ENCODE data around the gene RHBDF2.

The RHBDF2 gene

GRCh38 chr17:76477576-76477975 lies 23.6 kb downstream of the RHBDF2 start:
- no peak for DNase-seq

DNA sequence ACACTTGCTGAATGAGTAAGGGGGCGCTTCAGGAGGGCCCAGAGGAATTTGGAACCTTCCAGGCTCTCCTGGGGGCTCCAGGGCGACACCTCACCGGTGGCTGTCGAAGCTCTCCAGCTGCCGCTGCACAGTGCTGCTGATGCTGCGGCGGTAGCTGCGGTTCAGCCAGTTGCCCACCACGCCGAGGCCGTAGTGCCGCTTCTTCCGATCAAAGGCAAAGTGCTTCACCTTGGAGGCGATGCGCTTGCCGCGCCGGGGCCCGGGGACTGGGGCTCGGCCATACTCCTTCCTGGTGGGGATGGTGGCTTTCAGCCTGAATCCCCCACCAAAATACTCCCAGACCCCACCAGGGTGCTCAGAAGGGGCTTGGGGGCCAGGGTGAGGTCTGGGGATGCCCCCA lies 24.5 kb downstream of the RHBDF2 start:
- no peak for DNase-seq

GRCh38 chr17:76475302-76475701 lies 25.9 kb downstream of the RHBDF2 start:
- DNase-seq, result no peak

DNA sequence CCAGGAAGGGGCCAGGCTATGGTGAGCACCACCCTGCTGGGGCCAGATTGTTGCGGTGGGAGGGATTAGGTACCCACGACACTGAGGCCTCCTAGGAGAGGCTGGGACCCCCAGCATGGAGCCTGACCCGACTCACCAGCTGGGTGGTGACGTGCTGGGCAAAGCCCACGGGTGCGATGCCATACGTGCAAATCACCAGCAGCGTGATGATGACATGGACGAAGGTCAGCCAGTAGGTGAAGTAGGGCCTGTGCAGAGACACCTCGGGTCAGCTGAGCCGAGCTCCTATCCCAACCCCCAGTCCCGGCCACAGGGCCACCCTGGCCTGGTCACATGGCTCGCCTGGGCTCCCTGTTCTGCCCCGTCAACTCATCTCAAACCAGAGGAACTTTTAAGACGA lies 26.3 kb downstream of the RHBDF2 start:
- no peak for DNase-seq

GRCh38 chr17:76474238-76474637 lies 27.0 kb downstream of the RHBDF2 start:
- DNase-seq, result no peak

DNA sequence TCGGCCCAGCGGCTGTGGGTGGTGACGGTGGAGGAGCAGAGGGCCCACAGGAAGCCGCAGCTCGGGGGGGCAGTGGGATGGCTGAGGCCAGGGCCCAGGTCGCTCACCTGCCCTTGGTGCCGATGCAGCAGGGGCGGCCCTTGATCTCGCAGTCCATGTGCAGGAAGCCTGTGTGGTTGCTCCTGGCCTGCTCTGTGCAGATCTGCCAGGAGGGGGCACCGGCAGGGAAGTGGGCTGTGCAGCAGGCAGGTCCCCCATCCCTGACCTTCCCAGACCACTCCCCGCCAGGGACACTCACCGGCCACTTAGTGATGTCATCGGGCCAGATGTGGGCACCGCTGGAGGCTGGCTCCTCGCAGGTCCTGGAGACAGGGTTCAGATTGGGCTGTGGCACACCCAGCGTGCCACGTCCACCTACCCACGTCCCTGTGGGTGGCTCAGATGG lies 27.7 kb downstream of the RHBDF2 start:
- no peak for DNase-seq

DNA sequence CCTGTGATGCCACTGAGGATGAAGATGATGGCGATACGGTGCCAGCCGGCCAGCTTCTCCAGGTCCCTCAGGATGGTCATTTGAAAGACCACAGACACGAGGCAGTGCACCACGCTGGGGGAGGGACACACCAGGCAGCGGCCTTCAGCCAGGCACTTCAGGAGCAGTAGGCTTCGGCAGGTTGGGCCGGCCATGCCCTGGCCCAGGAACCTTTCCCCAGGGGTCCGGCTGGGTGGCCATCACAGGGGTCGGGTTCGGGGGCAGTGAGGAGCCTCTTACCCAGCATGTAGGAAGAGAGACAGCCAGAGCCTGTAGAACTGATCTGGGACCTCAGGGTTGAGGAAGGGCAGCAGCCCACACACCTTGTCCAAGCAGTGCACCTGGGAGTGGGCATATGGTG lies 28.5 kb downstream of the RHBDF2 start:
- no peak for DNase-seq

GRCh38 chr17:76472258-76472645 lies 29.0 kb downstream of the RHBDF2 start:
- DNase-seq, result no peak

DNA sequence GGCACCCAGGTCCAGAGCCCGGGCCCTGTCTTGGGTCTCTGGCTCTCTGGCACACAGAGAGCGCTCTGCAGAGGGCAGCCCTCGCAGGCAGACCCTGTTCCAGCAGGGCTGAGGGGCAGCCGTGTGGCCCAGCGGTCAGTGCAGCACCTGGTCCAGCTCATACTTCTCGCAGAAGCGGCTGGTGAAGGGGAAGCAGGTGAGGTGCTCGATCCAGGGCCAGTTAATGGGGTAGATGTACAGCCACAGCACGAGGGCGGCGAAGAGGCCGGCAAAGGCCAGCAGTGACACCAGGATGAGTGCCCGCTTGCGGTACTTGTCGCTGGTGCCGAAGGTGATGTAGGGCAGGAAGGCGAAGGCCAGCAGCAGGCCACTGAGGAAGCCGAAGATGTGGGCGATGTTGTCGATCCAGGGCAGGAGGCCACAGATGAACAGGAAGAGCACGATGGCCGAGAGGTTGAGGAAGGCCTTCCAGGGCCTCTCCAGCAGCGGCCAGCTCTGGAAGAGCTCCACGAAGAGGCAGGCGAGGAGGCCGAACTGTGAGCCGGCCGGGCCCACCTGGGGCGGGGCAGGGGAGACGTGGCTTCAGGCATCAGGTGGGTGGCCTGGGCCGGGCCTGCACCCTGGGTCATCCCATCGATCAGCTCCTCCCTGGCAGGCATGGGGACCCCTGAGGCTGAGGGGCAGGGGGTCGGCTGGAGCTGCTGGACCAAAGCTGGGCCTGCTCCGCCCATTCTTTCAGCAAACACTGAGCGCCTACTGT lies 29.5 kb downstream of the RHBDF2 start:
- DNase-seq, result no peak

DNA sequence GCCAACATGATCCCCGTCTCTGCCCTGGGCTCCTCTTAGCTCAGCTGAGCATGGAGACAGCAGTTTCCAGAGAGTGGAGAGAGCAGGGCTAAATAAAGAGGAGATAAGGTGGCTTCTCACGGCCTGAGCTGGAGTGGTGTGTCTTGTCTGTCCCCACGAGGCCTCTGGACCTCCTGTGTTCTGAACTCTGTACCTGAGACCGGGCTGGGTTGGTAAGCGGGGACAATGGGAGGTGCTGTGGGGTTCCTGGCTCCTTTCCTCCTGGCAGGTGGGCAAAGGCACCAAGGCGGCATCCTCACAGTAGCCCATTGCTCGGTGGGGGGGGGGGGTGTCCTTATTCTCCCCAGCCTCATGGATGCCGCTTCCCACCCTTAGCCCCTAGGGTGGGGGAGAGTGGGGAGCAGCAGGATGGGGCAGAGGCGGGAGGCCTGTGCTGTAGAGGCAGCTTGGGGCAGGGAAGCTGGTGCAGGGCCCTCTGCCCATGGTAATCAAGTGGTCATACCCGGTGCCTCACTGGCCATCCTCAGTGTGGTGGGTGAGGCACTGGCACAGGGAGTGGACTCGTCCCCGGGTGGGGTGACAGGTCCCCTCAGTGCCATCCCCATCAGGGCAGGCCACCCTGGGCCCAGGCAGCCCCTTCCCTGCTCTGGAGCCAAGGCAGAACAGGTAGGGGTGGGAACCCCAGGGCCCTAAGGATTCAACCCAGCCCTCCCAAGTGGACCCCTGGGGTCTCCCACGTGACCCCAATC lies 31.1 kb downstream of the RHBDF2 start:
- no peak for DNase-seq

- DNase-seq, result no peak
These were observed 31.9 kb downstream of the RHBDF2 start for GRCh38 chr17:76469076-76469990.

DNA sequence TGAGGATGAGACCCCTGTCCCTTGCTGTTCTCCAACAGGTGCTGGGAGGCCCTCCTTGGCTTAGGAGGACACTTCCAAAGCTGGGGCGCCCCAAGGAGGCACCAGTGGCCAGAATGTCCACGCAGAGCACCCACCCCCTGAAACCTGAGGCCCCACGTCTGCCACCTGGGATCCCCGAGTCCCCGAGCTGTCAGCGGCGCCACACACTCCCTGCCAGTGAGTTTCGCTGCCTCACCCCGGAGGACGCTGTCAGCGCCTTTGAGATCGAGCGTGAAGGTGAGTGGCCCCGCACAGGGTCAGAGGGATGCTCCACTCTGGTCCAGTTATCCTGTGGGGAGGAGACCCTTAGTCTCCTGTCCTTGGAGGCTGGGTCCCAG lies 32.6 kb downstream of the RHBDF2 start:
- DNase-seq, result no peak

DNA sequence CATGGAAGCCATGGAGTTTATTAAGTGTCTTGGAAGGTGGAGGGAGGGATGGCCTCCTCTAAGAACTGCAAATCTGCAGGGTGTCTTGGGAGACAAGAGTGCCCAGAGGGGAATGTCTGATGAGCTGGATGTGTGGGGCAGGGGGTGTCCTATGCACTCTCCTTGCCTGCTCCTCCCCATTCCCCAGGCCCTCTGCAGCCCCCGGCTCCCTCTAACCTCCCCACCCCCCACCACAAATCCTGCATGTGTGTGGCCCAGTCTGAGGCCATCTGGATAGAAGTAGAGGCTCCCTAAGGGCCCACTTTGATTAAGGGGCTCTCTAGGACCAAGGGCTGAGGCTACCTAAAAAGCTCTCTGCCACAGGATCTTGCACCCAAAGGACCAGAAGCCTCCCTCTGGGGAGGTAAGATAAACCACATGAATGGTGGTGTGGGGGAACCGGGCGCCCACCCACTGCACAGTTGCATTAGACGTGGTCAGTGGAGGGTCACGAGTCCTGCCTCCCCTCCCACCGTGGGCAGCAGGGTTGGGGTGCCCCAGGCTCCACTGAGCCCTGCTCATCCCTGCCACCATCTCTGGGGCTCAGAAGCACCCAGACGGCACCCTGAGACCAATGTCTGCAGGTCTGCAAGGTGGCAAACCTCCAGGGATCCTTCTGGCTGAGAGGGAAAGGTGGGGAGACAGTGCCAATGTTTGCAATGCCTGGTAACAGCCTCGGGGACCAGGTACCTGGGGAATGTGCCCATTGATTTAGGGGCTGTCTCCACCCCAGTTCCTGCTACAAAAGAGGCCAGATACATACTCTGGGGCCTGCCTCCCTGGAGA lies 33.2 kb downstream of the RHBDF2 start:
- DNase-seq, result no peak

GRCh38 chr17:76467366-76467765 lies 33.9 kb downstream of the RHBDF2 start, which contains the start of gene AANAT:
AANAT (plus strand) TSS chr17:76467603; CDS start chr17:76468747, 1,144 bp downstream.
- DNase-seq, result peak; percentile 81

DNA sequence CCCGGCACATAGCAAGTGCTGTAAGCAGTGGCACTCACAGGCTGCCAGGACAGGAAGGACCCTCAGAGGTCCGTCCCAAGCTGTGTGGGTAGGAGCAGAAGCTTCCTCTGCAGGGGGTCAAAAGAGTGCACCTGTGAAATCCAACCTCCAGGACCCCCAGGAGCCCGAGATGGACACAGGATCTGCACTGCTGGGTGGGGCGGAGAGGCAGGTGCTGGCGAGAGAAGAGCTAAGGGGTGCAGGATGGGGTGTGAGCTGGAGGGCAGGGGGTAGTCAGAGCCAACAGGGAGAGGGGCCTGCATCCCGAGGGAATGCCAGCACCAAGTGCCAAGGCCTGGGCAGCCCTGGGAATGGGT lies 34.5 kb downstream of the RHBDF2 start:
- no peak for DNase-seq

DNA sequence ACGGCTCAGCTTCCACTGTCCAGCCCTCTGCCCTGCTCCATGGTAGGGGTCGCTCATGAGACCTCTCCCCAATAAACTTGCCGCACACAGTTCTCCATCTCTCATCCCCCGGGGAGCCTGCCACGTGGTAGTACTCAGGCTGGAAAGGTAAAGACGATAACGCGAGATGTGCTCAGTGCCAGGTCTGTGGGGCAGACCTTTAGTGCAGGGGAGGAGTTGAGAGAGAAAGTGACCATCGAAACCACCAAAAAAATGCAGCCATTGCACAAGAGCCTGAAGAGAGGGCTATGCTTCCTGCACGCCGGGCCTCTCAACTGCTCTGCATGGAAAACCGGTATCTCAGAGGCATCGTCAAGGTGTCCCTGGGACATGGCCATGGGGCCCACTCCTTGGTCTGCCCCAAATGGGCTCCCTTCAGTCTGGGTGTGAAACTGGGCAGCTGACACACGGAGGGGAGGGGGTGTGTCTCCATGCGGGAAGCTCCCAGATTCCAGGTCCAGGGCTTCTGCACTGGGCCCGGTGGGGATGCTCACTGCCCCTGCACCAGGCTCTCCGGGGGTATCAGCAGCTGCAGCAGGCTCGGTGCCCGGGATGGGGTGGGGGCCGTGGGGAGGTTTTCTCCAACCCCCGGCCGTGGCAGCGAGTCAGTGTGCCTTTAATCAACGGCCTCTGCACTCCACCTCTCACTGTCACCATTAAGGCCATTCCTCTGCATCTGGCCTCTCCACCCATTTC lies 38.5 kb downstream of the RHBDF2 start:
- DNase-seq, result no peak

- DNase-seq, result no peak
These were observed 39.3 kb downstream of the RHBDF2 start for GRCh38 chr17:76461765-76462555.

- DNase-seq, result no peak
These were observed 41.5 kb downstream of the RHBDF2 start for GRCh38 chr17:76459674-76460073.

DNA sequence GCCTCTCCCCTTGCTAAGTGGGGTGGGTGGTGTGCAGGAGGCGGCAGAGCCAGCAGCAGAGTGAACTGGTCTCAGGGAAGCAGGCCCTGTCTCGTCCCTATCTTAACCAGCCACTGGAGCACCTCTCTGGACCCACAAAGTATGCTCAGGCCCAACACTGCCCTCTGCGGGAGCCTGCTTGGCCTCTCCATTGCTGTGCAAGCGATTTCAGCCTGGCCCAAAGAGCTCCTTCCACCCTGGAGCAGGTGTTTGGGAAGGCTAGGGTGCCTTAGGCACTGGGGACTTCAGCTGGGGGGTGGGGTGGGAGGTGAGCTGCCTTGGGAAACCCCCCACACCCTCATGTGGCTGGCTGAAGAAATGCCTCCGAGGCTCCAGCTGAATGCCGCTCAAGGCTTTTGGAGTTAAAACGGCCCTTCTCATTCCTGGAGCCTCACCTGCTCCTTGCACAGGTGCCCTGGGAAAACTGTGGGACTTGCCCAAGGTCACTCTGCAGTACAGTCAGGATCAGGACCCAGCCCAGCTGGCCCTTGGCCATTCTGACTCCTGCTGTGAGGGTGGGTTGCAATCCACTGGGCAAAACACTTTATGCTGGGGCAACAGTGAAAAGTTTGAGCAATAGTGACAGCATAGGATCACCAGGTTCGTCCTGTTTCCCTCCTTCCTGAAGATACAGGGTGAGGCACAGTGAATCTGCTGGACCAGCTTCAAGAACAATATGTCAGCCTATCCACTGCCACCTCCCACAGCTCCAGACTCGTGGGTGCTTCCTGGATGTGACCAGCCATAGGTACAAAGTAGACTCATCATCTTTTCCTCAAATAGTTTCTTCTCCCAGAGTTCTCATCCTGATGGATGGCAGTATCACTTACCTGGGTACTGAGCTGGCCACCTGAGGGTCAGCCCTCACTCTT lies 42.4 kb downstream of the RHBDF2 start:
- peak; percentile 15 for DNase-seq

DNA sequence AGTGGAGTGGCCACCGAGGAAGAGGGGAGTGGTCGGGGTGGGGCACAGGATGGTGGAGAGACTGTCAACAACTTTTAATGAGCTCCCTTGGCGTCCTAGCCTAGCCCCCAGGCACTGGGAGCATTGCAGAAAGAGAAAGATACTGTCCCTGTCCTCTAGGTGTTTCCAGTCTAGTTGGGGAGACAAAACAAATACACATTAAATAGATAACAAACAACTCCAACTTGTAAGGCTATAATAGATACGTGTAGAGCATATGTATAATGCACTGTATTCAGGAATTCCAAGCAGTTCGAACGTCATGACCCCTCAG lies 47.8 kb downstream of the RHBDF2 start:
- DNase-seq, result no peak
